Stimulated activated CD8-positive, alpha-beta memory T cell treated with anti-CD3 and anti-CD28 coated beads, Interleukin-4, amount 100 ng/mL, for 24 hours (primary cell): ENCODE data around the gene NMNAT2.

Experiments used
- DNase-seq: peaks from one replicate; pipeline ENCODE4 v3.0.0-alpha.2; 2020; ENCODE audit warnings: low read depth

The NMNAT2 gene

DNA sequence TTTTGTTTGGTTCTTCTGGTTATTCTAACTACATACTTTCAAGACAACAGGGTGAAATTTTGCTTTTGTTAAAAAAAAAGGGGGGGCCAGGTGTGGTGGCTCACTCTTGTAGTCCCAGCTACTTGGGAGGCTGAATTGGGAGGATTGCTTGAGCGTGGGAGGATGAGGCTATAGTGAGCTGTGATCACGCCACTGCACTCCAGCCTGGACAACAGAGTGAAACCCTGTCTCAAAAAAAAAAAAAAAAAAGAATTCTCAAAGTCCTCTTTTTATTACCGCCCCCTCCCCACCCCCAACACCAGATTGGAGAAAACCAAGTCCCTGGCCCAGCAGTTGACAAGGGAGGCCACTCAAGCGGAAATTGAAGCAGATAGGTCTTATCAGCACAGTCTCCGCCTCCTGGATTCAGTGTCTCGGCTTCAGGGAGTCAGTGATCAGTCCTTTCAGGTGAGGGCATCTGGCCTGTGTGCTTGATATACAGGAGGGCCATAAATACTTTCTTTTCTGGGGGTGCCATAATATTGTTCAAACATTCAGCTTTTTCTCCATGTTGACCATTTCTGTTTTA, 181.9 kb downstream of the NMNAT2 start:
- no peak for DNase-seq

- no peak for DNase-seq
Measured at GRCh38 chr1:183235503-183235902, 182.7 kb downstream of the NMNAT2 start.

DNA sequence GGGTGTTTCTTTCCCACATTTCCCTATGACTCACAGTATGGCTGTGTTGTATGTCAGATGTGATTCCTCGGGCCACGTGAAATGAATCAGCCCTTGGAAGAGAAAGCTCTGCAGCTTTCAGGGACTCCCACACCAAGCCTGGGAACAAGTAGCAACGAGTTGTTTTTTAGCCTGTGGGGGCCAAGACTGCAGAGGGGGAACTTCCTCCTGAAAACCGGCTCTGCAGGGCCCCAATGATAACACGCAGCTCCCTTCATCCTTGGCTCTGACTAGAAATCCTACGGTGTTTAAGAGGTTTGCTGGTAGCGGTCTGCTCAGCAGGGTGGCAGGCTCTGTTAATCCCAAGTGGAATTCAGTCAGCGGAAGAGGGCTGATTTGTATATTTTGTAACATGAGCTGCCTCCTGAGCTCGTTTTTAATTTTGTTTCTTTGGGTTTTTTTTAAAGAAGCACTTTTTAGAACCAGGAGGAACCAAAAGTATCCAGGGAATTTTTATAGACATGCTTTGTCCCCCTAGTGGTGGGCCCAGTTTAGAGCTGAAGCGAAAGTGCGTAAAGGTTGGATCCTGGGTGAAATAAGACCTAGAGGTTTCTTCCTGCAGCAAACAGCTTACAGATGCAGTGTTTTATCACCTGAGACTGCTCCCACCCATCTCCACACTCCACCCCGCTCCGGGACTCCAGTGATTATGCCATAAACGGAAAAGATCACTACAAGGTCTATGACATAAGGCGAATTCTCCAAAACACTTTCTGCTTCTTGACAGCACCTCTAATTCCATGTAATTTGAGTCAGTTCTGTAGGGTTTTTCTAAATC, 183.3 kb downstream of the NMNAT2 start:
- no peak for DNase-seq

GRCh38 chr1:183233113-183233512, 185.1 kb downstream of the NMNAT2 start:
- DNase-seq: no peak

DNA sequence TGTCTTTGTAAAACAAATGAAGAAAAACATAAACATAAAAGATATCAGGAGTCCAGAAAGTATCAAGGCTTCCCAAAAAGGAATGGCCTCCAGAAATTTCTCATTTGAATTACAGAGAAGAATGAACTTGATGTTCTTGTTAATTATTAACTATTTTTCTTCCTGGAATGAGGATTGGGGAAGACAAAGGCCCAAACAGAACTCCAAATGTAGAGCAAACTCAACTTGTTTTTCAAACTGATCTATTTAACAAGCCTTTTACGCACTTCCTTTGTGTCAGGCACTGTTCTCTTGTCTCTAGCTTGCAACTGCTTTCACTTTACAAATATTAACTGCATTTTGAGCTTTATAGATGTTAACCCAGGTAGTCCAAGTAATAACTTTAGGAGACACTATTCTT, 186.6 kb downstream of the NMNAT2 start:
- DNase-seq: no peak

- no peak for DNase-seq
Measured at GRCh38 chr1:183230413-183230812, 187.8 kb downstream of the NMNAT2 start.

DNA sequence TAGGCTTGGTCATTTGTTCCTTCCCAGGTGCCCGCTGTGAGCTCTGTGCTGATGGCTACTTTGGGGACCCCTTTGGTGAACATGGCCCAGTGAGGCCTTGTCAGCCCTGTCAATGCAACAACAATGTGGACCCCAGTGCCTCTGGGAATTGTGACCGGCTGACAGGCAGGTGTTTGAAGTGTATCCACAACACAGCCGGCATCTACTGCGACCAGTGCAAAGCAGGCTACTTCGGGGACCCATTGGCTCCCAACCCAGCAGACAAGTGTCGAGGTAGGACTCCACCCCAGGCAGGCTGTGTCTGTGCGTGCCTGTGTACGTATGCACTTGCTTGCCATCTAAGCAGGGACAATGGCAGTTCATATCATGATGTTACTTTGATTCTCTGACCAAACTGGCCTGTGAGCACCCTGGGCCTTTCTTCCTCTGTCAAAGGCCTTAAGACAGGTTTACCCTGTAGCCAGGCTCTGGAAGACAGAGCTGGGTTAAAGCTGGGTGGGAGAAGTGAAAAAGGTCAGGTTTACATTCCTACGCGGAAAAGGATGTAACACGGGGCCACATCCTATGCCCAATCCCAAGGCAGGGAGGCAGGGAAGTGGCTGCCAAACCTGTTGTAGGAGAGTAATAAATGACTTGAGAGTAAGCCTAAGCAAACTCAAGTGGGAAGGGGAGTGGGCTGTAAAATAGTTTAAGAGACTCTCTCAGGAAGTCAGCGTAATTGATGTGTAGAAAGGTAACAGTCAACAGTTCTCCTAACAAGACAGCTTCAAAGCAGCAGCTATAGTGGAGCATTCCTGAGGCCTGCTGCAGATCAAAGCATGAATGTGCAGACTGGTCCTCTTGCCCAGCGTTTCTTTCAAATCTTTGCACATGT, 189.6 kb downstream of the NMNAT2 start:
- DNase-seq: no peak

GRCh38 chr1:183227422-183228346, 190.5 kb downstream of the NMNAT2 start:
- DNase-seq: peak; percentile 3

DNA sequence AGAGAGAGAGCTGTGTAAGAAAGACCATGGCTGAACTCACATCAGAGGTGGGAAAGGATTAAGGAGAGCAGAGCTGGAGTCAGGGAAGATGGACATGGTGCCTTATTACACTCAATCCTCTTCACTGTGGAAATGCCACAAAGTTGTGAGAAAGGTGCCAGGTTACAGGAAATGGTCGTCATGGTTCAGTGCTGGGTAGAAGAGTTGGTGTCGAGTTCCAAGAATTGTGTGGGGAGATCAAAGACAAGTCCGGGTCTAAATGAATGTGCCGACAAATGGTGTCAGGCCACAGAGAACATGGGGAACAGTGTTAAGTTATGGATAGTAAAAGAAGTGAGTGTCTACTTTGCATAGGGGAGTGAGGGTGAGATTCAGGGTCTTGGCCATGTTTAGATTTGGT, 191.2 kb downstream of the NMNAT2 start:
- DNase-seq: no peak

GRCh38 chr1:183226361-183226760, 191.8 kb downstream of the NMNAT2 start:
- no peak for DNase-seq

- DNase-seq: no peak
Measured at GRCh38 chr1:183223467-183223866, 194.7 kb downstream of the NMNAT2 start.

DNA sequence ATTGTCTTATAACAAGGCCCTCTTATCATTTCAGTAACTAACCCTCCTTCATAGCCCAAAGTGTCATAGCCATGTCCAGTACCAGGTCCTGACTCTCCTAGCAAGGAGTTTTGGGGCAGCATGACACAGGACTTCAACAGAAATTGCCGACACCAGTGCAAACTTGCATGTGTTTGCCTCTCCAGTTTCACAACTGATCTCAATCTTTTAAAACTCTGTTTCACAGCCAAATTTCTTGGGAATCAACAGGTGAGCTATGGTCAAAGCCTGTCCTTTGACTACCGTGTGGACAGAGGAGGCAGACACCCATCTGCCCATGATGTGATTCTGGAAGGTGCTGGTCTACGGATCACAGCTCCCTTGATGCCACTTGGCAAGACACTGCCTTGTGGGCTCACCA, 195.3 kb downstream of the NMNAT2 start:
- no peak for DNase-seq

DNA sequence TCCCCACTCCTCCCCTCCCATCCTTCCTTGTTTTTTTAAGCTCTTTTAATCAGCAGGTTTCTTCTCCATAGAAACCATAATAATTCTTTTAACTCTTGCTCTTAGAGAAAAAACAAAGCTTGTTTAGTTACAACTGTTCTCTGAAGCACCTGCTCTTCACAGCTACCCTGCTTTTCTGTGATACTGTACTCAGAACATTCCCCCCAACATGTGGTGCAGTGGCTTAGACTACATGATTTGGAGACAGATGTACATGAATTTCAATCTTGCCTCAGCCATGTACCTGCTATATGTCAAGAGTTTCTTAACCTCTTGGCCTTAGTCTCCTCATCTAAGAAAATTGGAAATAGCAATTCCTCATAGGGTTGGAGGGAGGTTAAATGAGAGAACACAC, 198.6 kb downstream of the NMNAT2 start:
- DNase-seq: no peak

DNA sequence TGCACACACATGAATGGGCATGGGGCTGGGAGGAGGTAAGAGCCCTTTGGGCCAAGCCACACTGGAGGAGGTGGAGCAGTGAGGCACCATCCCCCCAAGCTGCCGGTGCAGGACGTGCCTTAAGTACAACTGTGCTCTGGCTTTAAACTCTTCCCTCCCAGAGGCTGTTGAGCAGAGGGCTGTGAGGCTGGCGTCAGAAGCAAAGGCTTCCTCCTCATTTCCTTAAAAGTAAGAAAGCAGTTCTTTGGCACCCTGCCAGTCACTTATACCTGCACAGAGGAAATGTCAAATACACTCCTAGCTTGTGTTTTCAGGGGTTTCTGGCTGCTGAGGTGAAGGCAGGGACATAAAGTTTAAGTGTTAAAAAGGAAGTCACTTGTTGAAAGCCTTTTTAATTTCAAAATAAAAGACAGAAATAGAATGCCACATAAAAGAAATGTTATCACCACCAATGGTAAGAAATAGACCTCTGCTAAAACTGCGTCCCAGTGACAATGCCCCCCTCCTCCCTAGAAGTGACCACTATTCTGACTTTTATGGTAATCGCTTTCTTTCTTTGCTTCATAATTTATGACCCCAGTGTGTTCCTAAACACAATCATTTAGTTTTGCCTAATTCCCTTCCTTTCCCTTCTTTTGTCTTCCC, 199.1 kb downstream of the NMNAT2 start:
- no peak for DNase-seq

- no peak for DNase-seq
Measured at GRCh38 chr1:183218027-183218618, 200.1 kb downstream of the NMNAT2 start.

- DNase-seq: no peak
Measured at GRCh38 chr1:183215936-183216335, 202.2 kb downstream of the NMNAT2 start.

DNA sequence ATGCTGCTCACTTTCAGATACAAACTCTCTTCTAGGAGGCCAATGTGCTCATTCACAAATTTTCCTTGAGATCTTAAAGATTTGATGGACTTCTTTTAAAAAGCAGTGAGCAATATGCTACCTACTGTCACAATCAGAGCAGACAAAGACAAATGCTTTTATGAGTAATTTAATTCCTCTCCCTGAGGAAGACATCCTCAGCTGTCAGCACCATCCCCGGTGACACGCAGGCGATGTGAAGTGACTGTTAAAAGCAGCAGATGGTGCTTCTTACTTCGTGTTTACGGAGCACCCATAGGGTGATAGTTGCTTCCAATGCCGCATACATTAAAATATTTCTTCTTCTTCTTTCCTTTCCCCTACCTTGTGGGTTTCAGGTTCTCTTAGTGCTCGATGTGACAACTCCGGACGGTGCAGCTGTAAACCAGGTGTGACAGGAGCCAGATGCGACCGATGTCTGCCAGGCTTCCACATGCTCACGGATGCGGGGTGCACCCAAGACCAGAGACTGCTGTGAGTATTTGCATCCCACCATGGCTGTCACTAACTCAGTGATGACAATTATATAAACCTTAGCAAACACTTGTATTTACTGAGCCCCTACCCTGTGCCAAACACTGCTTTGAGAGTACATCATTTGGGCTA, 203.0 kb downstream of the NMNAT2 start:
- DNase-seq: no peak

DNA sequence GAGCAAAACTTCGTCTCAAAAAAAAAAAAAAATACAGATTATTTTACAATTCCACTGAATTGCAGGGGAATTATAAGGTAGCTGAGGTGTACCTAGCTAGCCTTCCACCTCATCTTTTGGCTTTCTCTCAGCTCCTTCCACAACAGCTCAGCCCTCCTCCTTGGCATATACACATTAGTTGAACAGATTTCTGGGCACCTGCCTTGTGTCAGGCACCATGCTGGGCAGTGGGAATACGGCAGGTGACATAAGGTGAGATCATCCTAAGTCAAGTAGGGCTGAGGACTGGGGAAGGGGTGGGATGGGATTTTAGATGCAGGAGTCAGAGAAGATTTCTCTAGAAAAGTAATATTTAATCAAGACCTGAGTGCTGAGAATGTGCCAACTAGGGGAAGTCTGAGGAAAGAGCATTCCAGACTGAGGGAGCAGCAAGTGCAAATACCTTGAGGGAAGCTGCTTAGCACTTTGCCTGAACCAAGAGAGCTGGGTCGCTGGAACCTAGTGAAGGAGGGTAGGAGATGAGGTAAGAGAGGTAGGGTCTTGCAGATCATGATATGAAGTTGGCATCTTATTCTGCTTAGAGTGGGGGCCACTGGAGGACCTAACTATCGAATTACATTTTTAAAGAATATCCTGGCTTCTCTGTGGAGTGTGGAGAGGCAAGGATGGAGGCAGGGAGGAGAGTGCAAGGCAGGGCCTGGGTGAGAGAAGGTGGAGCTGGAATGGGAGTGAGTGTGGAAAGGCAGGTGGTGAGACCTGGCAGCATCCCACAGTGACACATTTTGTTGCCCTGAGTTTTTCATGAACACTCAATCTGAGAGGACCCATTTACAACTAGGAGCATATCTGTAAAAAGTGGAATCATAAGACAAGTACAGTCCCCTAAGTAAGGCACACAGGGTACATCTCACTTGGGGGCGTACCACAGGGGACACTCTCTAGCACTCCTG, 203.9 kb downstream of the NMNAT2 start:
- no peak for DNase-seq

GRCh38 chr1:183212870-183213269, 205.3 kb downstream of the NMNAT2 start:
- DNase-seq: no peak
